Measurements from ENCODE around the gene CDCA7L. TPM values are rescaled to one million over a fixed set of nuclear protein-coding genes. Genes with fewer than 3 reads are reported as not detected.

CDCA7L gene
- total and polyA plus RNA-seq, 8 donors = 27.5 to 63.7 (median 49.1) TPM

GRCh38 chr7:21912931-21913780 lies 32.5 kb downstream of the CDCA7L start:
- H3K4me1 ChIP-seq = no peaks in the 10 kb centered on the region
- H3K27ac ChIP-seq = no peak overlapping the region
- ATAC-seq (no peak), DNase-seq (no peak)
- H3K27me3 ChIP-seq = no peaks in the 10 kb centered on the region
- peaks cover 5 to 30% of the 10 kb centered on the region in 2 donors for H3K36me3 ChIP-seq
- intact Hi-C loops (cut with DNase I) = no loop called here
- no peak for TF ChIP-seq CTCF (IDR thresholded peaks at IDR 0.05)
- H3K4me3 ChIP-seq = no peak overlapping the region
- no peaks in the 10 kb centered on the region for H3K9me3 ChIP-seq

GRCh38 chr7:21912305-21912704 lies 33.4 kb downstream of the CDCA7L start:
- intact Hi-C loops (cut with DNase I) = no loop called here
- H3K9me3 ChIP-seq = no peaks in the 10 kb centered on the region
- no peak for ATAC-seq

GRCh38 chr7:21911341-21911875 lies 34.3 kb downstream of the CDCA7L start:
- Histone ChIP-seq H3K27ac (no peak overlapping the region), H3K36me3 (peaks cover 5 to 38% of the 10 kb centered on the region in 2 donors), H3K4me3 (no peak overlapping the region), H3K4me1 (no peaks in the 10 kb centered on the region), H3K27me3 (no peaks in the 10 kb centered on the region), H3K9me3 (no peaks in the 10 kb centered on the region)
- no peak for ATAC-seq
- no peak for DNase-seq
- intact Hi-C loops (cut with DNase I) = no loop called here
- TF ChIP-seq CTCF (IDR thresholded peaks at IDR 0.05) = no peak

More at GRCh38 chr7:21912305-21912704, 33.4 kb downstream of the CDCA7L start:
- TF ChIP-seq CTCF (IDR thresholded peaks at IDR 0.05) = no peak
- no peak overlapping the region for H3K27ac ChIP-seq
- H3K4me3 ChIP-seq = no peak overlapping the region
- H3K27me3 ChIP-seq = no peaks in the 10 kb centered on the region
- H3K36me3 ChIP-seq = peaks cover 5 to 36% of the 10 kb centered on the region in 2 donors
- no peak for DNase-seq
- H3K4me1 ChIP-seq = no peaks in the 10 kb centered on the region

GRCh38 chr7:21910253-21910652 lies 35.4 kb downstream of the CDCA7L start:
- DNase-seq (no peak), ATAC-seq (no peak)
- Histone ChIP-seq H3K4me1 (no peaks in the 10 kb centered on the region), H3K36me3 (peaks cover 5 to 43% of the 10 kb centered on the region in 2 donors), H3K4me3 (no peak overlapping the region), H3K27me3 (no peaks in the 10 kb centered on the region), H3K27ac (no peak overlapping the region), H3K9me3 (no peaks in the 10 kb centered on the region)
- no peak for TF ChIP-seq CTCF (IDR thresholded peaks at IDR 0.05)
- intact Hi-C loops (cut with DNase I) = no loop called here

- Histone ChIP-seq H3K36me3 (peaks cover 0 to 50% of the 10 kb centered on the region in 2 donors), H3K4me1 (no peaks in the 10 kb centered on the region), H3K27me3 (no peaks in the 10 kb centered on the region), H3K4me3 (no peak overlapping the region), H3K9me3 (no peaks in the 10 kb centered on the region), H3K27ac (no peak overlapping the region)
- intact Hi-C loops (cut with DNase I) = no loop called here
- ATAC-seq (no peak), DNase-seq (no peak)
- TF ChIP-seq CTCF (IDR thresholded peaks at IDR 0.05) = no peak
These were observed 37.0 kb downstream of the CDCA7L start for GRCh38 chr7:21908746-21909145.
